Daoy (cell line): ENCODE measurements around the gene TMEM120A. TPM values are rescaled to one million over a fixed set of nuclear protein-coding genes. Genes with fewer than 3 reads are reported as not detected.

Source experiments
- DNase-seq: peaks from one replicate; pipeline ENCODE4 v3.0.0-alpha.2; 2015; ENCODE audit warnings: low read depth
- total RNA-seq: library from RNA; depleted of rRNA; stranded (reverse); fragments of >200 nt; shearing (Covaris generic); gene quantifications from 2 replicates; pipeline ENCODE4 v1.2.3, GENCODE V29; 2014; rRNA removed

Gene TMEM120A
- total RNA-seq, 1 experiment from 2014 or later = 5.5 TPM

- no peak for DNase-seq
Measured at GRCh38 chr7:75957021-75957736, 37.2 kb downstream of the TMEM120A start.

- DNase-seq = no peak
Measured at GRCh38 chr7:75955331-75955955, 39.0 kb downstream of the TMEM120A start.

- no peak for DNase-seq
Measured at GRCh38 chr7:75953931-75954330, 40.5 kb downstream of the TMEM120A start.

DNA sequence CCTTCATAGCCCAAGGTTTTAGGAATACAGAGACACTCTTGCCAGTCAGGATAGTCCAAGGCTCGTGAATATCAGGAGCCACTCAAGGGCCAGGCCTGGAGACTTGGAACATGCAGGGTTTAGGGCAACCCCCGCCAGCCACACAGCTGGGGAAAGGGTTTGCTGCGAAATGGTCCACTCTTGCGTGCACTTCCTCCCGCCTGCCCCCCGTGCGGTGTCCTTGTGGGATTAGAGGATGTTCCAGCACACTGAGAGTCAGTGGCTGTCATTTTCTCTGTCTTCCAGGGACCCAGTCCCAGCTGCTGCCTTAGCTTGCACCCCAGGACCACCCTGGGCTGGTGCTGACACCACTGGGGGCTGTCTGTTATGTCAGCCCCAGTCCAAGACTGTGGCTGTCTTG lies 41.0 kb downstream of the TMEM120A start:
- DNase-seq = no peak

GRCh38 chr7:75951506-75951905 lies 42.9 kb downstream of the TMEM120A start:
- no peak for DNase-seq

GRCh38 chr7:75950111-75950681 lies 44.2 kb downstream of the TMEM120A start:
- no peak for DNase-seq

DNA sequence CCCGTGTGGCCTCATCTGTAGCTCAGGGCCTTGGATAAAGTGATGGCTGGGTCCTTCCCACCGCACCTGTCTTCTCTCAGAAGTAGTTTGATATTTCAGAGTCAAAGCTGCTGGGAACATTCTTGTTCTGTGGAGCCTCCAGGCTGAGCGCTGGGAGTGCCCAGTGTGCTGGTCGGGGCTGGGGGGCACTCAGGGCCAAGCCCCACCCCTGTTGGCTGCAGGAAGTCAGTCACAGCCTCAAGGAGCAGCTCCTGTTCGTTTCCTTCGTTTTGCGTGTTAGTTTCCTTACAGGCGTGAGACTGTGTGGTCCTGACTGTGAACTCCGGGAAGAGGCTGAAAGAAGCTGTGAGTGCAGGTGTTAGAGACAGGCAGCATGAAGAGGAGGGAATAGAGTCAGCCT lies 46.2 kb downstream of the TMEM120A start:
- DNase-seq = no peak

- no peak for DNase-seq
Measured at GRCh38 chr7:75946207-75946855, 48.1 kb downstream of the TMEM120A start.

GRCh38 chr7:75945297-75946168 lies 48.9 kb downstream of the TMEM120A start:
- DNase-seq = no peak

GRCh38 chr7:75944507-75944906 lies 49.9 kb downstream of the TMEM120A start:
- no peak for DNase-seq

DNA sequence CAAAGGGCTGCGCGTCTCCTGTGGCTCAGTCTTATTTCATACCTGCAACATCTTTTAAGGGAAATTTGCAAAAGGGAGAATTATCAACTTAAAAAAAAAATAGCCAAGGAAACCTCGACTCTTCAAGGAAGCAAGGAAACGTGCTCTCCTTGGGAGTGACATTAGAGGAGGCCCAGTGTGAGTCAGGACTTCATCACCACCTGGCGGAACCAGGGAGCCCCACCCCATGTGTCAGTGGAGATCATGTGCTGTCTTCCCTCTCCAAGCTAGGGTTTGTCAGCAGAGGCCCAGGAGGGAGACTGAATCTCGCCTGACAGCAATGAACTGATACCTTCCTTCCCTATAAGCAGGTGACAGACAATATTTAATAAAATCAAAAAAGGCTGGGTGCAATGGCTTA lies 50.5 kb downstream of the TMEM120A start:
- DNase-seq = peak; percentile 63

GRCh38 chr7:75938921-75939320 lies 55.5 kb downstream of the TMEM120A start:
- no peak for DNase-seq

DNA sequence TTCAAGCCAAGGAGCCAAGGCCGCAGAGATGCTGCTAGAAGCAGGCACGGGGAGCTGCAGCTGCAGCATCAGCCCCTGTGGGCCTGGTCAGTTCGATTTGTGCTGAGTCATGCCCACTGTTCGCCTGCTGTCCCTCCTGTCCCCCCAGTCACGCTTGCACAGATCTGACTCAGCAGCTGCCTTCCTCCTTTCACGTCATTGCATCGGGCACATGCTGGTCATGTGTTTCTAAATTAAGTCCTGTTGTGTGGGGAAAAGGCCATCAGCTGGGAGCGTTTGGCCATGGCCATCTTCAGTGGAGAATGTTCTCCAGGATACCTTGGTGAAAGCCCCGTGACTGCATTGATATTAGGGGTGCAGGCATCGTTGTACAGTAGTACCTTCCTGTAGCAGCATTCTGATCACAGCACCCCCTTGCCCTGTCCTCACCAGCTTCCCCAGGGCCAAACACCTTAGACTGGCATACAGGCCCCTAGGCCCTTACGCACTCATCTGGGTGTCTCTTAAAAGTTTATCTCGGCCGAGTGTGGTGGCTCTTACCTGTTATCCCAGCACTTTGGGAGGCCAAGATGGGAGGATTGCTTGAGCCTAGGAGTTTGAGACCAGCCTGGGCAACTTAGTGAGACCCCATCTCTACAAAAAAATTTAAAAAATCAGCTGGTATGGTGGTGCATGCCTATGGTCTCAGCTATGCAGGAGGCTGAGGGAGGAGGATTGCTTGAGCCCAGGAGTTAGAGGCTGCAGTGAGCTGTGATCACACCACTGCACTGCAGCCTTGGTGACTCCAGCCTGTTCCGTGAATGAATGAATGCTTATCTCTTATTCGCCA lies 56.2 kb downstream of the TMEM120A start:
- peak; percentile 64 for DNase-seq

Other genes with a start within 250 kb of the TMEM120A start
- 1.5 TPM in 1 of 2 replicates, not detected in the other for gene CCL26, start 222.4 kb downstream of the TMEM120A start, total RNA-seq
- not detected in 2 replicates for gene CCL24, start 180.8 kb downstream of the TMEM120A start, total RNA-seq
- gene RHBDD2, start 115.6 kb downstream of the TMEM120A start, total RNA-seq = 17.3 and 24.0 TPM in 2 replicates
- 28.8 and 41.3 TPM in 2 replicates for gene POR, start 79.4 kb downstream of the TMEM120A start, total RNA-seq
- 85.9 and 109 TPM in 2 replicates for gene STYXL1, start 53.4 kb upstream of the TMEM120A start, total RNA-seq
- gene MDH2, start 53.5 kb upstream of the TMEM120A start, total RNA-seq = 70.3 and 97.0 TPM in 2 replicates
- 0.29 and 1.8 TPM in 2 replicates for gene SRRM3, start 207.3 kb upstream of the TMEM120A start, total RNA-seq